ENCODE results near the gene SRGAP3.

DNA sequence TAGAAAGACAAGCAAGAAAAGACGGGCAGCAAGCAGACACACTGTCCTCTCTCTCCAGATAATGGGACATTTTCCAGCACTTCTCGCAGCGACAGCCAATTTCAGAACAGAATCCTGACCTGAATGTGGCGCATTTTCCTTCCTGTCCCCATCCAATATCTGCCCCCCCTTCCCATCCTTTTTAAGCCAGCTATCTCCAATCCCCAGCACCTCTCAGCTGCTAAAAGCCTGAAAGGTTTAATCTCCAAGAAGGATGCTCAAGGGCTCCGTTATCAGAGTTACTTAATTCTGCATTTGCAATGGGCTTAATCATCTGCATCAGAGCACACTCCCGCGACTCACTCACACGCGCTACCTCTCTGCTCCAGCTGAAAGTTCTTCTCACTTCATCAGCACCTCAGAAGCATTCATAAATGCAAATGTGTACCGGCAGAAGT is 50.5 kb downstream of the SRGAP3 start:
- TF ChIP-seq CTCF (IDR thresholded peaks at IDR 0.05) (no peak), EP300 (IDR thresholded peaks at IDR 0.05; ENCODE audit: low read depth) (no peak), POLR2A (IDR thresholded peaks at IDR 0.05) (no peak)
